ENCODE measurements around the gene TNFSF13B.
"Not testable (repeated sequence)": the region's sequence is repeated elsewhere in the genome, so short reads cannot be mapped to it uniquely, and the experiment has no call there.

TNFSF13B gene

GRCh38 chr13:108283110-108283509 is 13.6 kb downstream of the TNFSF13B start:
- no peak for DNase-seq

- DNase-seq, result no peak
Observed at GRCh38 chr13:108288741-108289140, 19.2 kb downstream of the TNFSF13B start.

- no peak for DNase-seq
Observed at GRCh38 chr13:108289819-108290218, 20.3 kb downstream of the TNFSF13B start.

GRCh38 chr13:108297114-108297513 is 27.6 kb downstream of the TNFSF13B start:
- DNase-seq, result no peak

- DNase-seq, result peak; percentile 58
Observed at GRCh38 chr13:108302279-108302678, 32.8 kb downstream of the TNFSF13B start.

GRCh38 chr13:108304170-108305016 is 34.9 kb downstream of the TNFSF13B start:
- DNase-seq, result peak; percentile 74

GRCh38 chr13:108305655-108306054 is 36.1 kb downstream of the TNFSF13B start:
- no peak for DNase-seq

- DNase-seq, result no peak
Observed at GRCh38 chr13:108306860-108307259, 37.3 kb downstream of the TNFSF13B start.

GRCh38 chr13:108311596-108311995 is 42.1 kb downstream of the TNFSF13B start:
- not testable (repeated sequence) for DNase-seq

GRCh38 chr13:108313382-108313781 is 43.9 kb downstream of the TNFSF13B start:
- no peak for DNase-seq

- no peak for DNase-seq
Observed at GRCh38 chr13:108315273-108315672, 45.8 kb downstream of the TNFSF13B start.

- DNase-seq, result no peak
Observed at GRCh38 chr13:108315991-108316390, 46.5 kb downstream of the TNFSF13B start.

GRCh38 chr13:108316413-108316812 is 46.9 kb downstream of the TNFSF13B start:
- no peak for DNase-seq

- no peak for DNase-seq
Observed at GRCh38 chr13:108322206-108322824, 52.8 kb downstream of the TNFSF13B start.

GRCh38 chr13:108323031-108323430 is 53.5 kb downstream of the TNFSF13B start:
- DNase-seq, result no peak

GRCh38 chr13:108325863-108326262 is 56.3 kb downstream of the TNFSF13B start:
- DNase-seq, result no peak

- no peak for DNase-seq
Observed at GRCh38 chr13:108326309-108326708, 56.8 kb downstream of the TNFSF13B start.

GRCh38 chr13:108328848-108329247 is 59.3 kb downstream of the TNFSF13B start:
- DNase-seq, result no peak

- no peak for DNase-seq
Observed at GRCh38 chr13:108332791-108333190, 63.3 kb downstream of the TNFSF13B start.

GRCh38 chr13:108342369-108343289 is 73.1 kb downstream of the TNFSF13B start:
- DNase-seq, result no peak

- DNase-seq, result no peak
Observed at GRCh38 chr13:108345016-108345415, 75.5 kb downstream of the TNFSF13B start.

GRCh38 chr13:108346376-108346775 is 76.9 kb downstream of the TNFSF13B start:
- no peak for DNase-seq

- no peak for DNase-seq
Observed at GRCh38 chr13:108349269-108349668, 79.8 kb downstream of the TNFSF13B start.

Data from islet precursor cell (in vitro differentiated cells).